NT2/D1 (cell line): ENCODE data around the gene TGM5.

Experiments
- SUZ12 ChIP-seq: IDR thresholded peaks from 2 replicates; pipeline ENCODE4 v1.6.1; 2011; ENCODE audit not compliant: insufficient read length, insufficient read depth; ENCODE audit errors: extremely low read depth
- YY1 ChIP-seq: IDR thresholded peaks from 2 replicates; pipeline ENCODE4 v1.6.1; 2011; ENCODE audit not compliant: insufficient read length, insufficient read depth
- ZNF274 ChIP-seq: IDR thresholded peaks from 2 replicates; pipeline ENCODE4 v1.6.1; 2011; ENCODE audit warnings: mild to moderate bottlenecking, low read depth, low read length

- TF ChIP-seq ZNF274 = no peak
- no peak for TF ChIP-seq YY1
- no peak for TF ChIP-seq SUZ12
Measured at GRCh38 chr15:43293432-43293831, 26.7 kb upstream of the TGM5 start.
